Upper lobe of right lung (tissue), 1 donor: ENCODE measurements around the gene GHR. TPM values are rescaled to one million over a fixed set of nuclear protein-coding genes. Genes with fewer than 3 reads are reported as not detected.

Source experiments
- ATAC-seq: fragments of 200-7000 bp; cut with Tn5 transposase; one replicate; pipeline ENCODE4 v1.9.1; 2020; ENCODE audit warnings: mild to moderate bottlenecking, moderate library complexity
- DNase-seq: peaks from one replicate; pipeline ENCODE4 v3.0.0-alpha.2; 2020
- H3K27ac ChIP-seq: fragments of 200-600 bp; one replicate; pipeline ENCODE4 v1.8.0; 2022
- H3K27me3 ChIP-seq: fragments of 200-600 bp; one replicate; pipeline ENCODE4 v1.8.0; 2022; ENCODE audit warnings: mild to moderate bottlenecking
- H3K36me3 ChIP-seq: fragments of 200-600 bp; one replicate; pipeline ENCODE4 v1.8.0; 2022
- H3K4me1 ChIP-seq: fragments of 200-600 bp; one replicate; pipeline ENCODE4 v1.8.0; 2022
- H3K4me3 ChIP-seq: fragments of 200-600 bp; one replicate; pipeline ENCODE4 v1.8.0; 2022; ENCODE audit warnings: mild to moderate bottlenecking
- H3K9me3 ChIP-seq: fragments of 200-600 bp; one replicate; pipeline ENCODE4 v1.8.0; 2022
- CTCF ChIP-seq: fragments of 200-600 bp; IDR thresholded peaks from one replicate; pipeline ENCODE4 v1.8.0; 2022; ENCODE audit warnings: antibody characterized with exemption
- intact Hi-C: fragments of 100-400 bp; cut with DNase I; formaldehyde crosslinking; loops from one replicate; pipeline ENCODE4 v1.11.0; 2022
- total RNA-seq: library from RNA; stranded (reverse); fragmentation: NEBNext Ultra II Directional; extraction: Animal tissue kit (Norgen Biotek cat#: 25700); gene quantifications from one replicate; pipeline ENCODE4 v1.2.1, GENCODE V29; 2021
- donor health status: DM: no; HTN: yes; CAD: no; lungs with severe emphysema.

Gene GHR
- total RNA-seq, 1 donor from 2014 or later: 6.6 TPM

DNA sequence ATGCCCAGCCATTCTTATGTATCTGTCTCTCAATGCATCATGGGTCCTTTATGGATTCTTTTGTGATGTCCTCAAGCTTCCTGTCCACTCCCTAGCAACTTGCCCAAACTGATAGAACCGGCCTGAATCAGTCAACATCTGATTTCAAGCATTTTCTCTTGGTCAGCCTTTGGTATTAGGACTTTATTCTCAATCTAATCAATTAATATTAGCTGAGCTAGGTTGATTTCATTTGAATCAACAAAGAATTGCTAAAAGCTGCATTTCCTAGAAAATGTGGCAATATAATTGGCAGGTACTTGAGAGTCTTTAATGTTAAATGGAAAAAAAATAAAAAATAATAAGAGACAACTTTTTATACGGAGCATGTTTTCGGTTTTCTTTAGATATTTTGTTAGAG is 121.8 kb downstream of the GHR start:
- Histone ChIP-seq H3K4me3 (no peak overlapping the region), H3K27me3 (no peaks in the 10 kb centered on the region), H3K9me3 (no peaks in the 10 kb centered on the region), H3K4me1 (no peaks in the 10 kb centered on the region), H3K27ac (no peak overlapping the region), H3K36me3 (no peaks in the 10 kb centered on the region)
- no peak for TF ChIP-seq CTCF
- no peak for DNase-seq
- intact Hi-C loops: no loop called here
- no peak for ATAC-seq

DNA sequence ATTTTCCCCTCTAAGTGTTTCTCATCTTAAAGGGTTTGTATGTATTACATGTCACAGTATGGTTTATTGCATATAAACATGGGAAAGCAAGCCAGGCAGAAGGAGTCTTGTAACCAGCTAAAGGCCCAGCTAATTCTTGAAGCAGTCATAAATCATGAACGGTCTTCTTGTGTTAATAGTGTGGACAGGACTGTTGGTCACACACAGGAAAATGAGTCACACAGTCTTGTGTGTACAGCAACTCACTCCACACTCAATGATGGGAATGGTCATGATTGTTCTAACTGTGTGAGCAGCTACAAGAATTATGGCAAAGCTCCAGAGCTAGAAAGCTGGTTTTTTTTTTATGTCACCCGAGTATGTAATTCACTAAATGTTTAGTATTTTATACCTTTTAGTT is 123.9 kb downstream of the GHR start:
- Histone ChIP-seq H3K27ac (no peak overlapping the region), H3K36me3 (no peaks in the 10 kb centered on the region), H3K4me3 (no peak overlapping the region), H3K4me1 (no peaks in the 10 kb centered on the region), H3K27me3 (no peaks in the 10 kb centered on the region), H3K9me3 (no peaks in the 10 kb centered on the region)
- ATAC-seq (no peak), DNase-seq (no peak)
- no peak for TF ChIP-seq CTCF
- intact Hi-C loops: no loop called here

- TF ChIP-seq CTCF: no peak
- intact Hi-C loops: no loop called here
- no peak overlapping the region for H3K27ac ChIP-seq
- no peaks in the 10 kb centered on the region for H3K4me1 ChIP-seq
- ATAC-seq (no peak), DNase-seq (no peak)
- no peaks in the 10 kb centered on the region for H3K27me3 ChIP-seq
- no peaks in the 10 kb centered on the region for H3K9me3 ChIP-seq
- no peaks in the 10 kb centered on the region for H3K36me3 ChIP-seq
- H3K4me3 ChIP-seq: no peak overlapping the region
These were observed 124.7 kb downstream of the GHR start for GRCh38 chr5:42547894-42548293.

- Histone ChIP-seq H3K27ac (no peak overlapping the region), H3K36me3 (no peaks in the 10 kb centered on the region), H3K27me3 (no peaks in the 10 kb centered on the region), H3K9me3 (no peaks in the 10 kb centered on the region), H3K4me1 (no peaks in the 10 kb centered on the region), H3K4me3 (no peak overlapping the region)
- no peak for ATAC-seq
- intact Hi-C loops: no loop called here
- no peak for DNase-seq
- TF ChIP-seq CTCF: no peak
These were observed 129.4 kb downstream of the GHR start for GRCh38 chr5:42552597-42552996.

DNA sequence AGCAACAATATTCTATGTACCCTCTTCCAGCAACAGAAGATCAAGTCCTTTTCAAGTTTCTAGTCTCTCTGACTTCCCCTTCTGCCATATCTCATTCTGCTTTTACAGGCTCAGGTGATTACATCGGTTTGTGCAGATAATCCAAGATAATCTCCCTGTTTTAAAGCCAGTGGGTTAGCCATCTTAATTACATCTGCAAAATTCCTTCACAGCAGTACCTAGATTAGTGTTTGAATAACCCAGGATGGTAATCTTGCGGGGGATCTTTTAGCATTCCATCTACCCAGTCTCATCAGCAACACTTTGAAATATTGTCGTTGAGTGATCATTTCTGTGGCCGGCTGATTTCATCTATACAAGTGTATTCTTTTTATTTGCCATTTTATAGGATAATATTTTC is 130.2 kb downstream of the GHR start:
- no peak overlapping the region for H3K4me3 ChIP-seq
- H3K27ac ChIP-seq: no peak overlapping the region
- H3K27me3 ChIP-seq: no peaks in the 10 kb centered on the region
- H3K36me3 ChIP-seq: no peaks in the 10 kb centered on the region
- H3K9me3 ChIP-seq: no peaks in the 10 kb centered on the region
- H3K4me1 ChIP-seq: no peaks in the 10 kb centered on the region
- DNase-seq (no peak), ATAC-seq (no peak)
- intact Hi-C loops: no loop called here
- no peak for TF ChIP-seq CTCF

GRCh38 chr5:42555010-42555409 is 131.8 kb downstream of the GHR start:
- Histone ChIP-seq H3K9me3 (no peaks in the 10 kb centered on the region), H3K4me3 (no peak overlapping the region), H3K36me3 (no peaks in the 10 kb centered on the region), H3K27me3 (no peaks in the 10 kb centered on the region), H3K27ac (no peak overlapping the region), H3K4me1 (no peaks in the 10 kb centered on the region)
- DNase-seq: no peak
- ATAC-seq: no peak
- TF ChIP-seq CTCF: no peak
- intact Hi-C loops: no loop called here
